Lower leg skin (tissue), 3 donors: ENCODE measurements around the gene RCN2.

Experiments used
- CTCF ChIP-seq, 3 donors: fragments of 450-650 bp; IDR thresholded peaks; one replicate each; pipeline ENCODE4 v1.5.1; 2016; ENCODE audit warnings: antibody characterized with exemption in 3 of 3, mild to moderate bottlenecking in 3 of 3, moderate library complexity in 2 of 3
- POLR2A ChIP-seq, 2 donors: fragments of 450-650 bp; IDR thresholded peaks; one replicate each; pipeline ENCODE4 v1.6.1; 2016 to 2017; ENCODE audit warnings: antibody characterized with exemption in 2 of 2, mild to moderate bottlenecking in 1 of 2, moderate library complexity in 1 of 2

GRCh38 chr15:76973906-76974305 lies 42.4 kb downstream of the RCN2 start:
- TF ChIP-seq CTCF (IDR thresholded peaks at IDR 0.05) = no peak
- TF ChIP-seq POLR2A (IDR thresholded peaks at IDR 0.05) = no peak
